K562 (cell line): Measurements from ENCODE around the gene OR2F2. TPM values are rescaled to one million over a fixed set of nuclear protein-coding genes. Genes with fewer than 3 reads are reported as not detected.

Experiments used
- ATF4 ChIP-seq: fragments of 450-650 bp; formaldehyde crosslinking; IDR thresholded peaks from 2 replicates; pipeline ENCODE4 v1.4.0; 2022; ENCODE audit warnings: mild to moderate bottlenecking, moderate library complexity
- BRF1 ChIP-seq: IDR thresholded peaks from 3 replicates; pipeline ENCODE4 v1.6.1; 2011; ENCODE audit warnings: borderline replicate concordance, mild to moderate bottlenecking; ENCODE audit not compliant: insufficient read length; ENCODE audit errors: extremely low read depth
- CEBPG ChIP-seq, 3 experiments: fragments of 200-800 bp in 1 of 3; sonication (Bioruptor generic) in 1 of 3; sonication (generic) in 1 of 3; formaldehyde crosslinking in 1 of 3; IDR thresholded peaks in 2 of 3; conservative IDR thresholded peaks in 1 of 3; 2 replicates each; pipeline versions ENCODE4 v1.6.1 to v1.8.0; 2016 to 2022; ENCODE audit warnings: missing compliant biosample characterization in 2 of 3, missing genetic modification characterization in 2 of 3, mild to moderate bottlenecking in 1 of 3, missing genetic modification reagents in 1 of 3
- MBD1 ChIP-seq: fragments of 250-450 bp; sonication (Bioruptor Pico); IDR thresholded peaks from 2 replicates; pipeline ENCODE4 v1.8.0; 2022; ENCODE audit warnings: inconsistent platforms
- MTF1 ChIP-seq: fragments of 250-450 bp; sonication (Bioruptor Pico); IDR thresholded peaks from 2 replicates; pipeline ENCODE4 v1.9.0; 2021; ENCODE audit warnings: moderate library complexity, mild to moderate bottlenecking, inconsistent platforms, borderline replicate concordance
- PHF20 ChIP-seq: fragments of 450-650 bp; IDR thresholded peaks from 2 replicates; pipeline ENCODE4 v1.6.1; 2018; ENCODE audit not compliant: partially characterized antibody
- SMAD4 ChIP-seq: fragments of 250-450 bp; sonication (Bioruptor Pico); conservative IDR thresholded peaks from 2 replicates; pipeline ENCODE4 v1.8.0; 2021; ENCODE audit warnings: inconsistent platforms, mild to moderate bottlenecking, moderate library complexity
- TBL1XR1 ChIP-seq, 2 experiments: IDR thresholded peaks; 2 replicates each; pipeline ENCODE4 v1.6.1; 2012; ENCODE audit warnings: improper control_type of control experiment in 2 of 2, low read length in 2 of 2, mild to moderate bottlenecking in 1 of 2
- TEAD4 ChIP-seq, 2 experiments: sonication (generic) in 1 of 2; formaldehyde crosslinking in 1 of 2; IDR thresholded peaks; 2 replicates each; pipeline versions ENCODE4 v1.6.1 to v1.8.0; 2012 to 2022; ENCODE audit warnings: borderline replicate concordance in 1 of 2, inconsistent platforms in 1 of 2, low read length in 1 of 2, mild to moderate bottlenecking in 1 of 2, missing genetic modification reagents in 1 of 2
- ZNF212 ChIP-seq: fragments of 450-650 bp; formaldehyde crosslinking; IDR thresholded peaks from 2 replicates; pipeline ENCODE4 v1.4.0; 2020; ENCODE audit warnings: mild to moderate bottlenecking
- ZNF263 ChIP-seq: sonication (generic); formaldehyde crosslinking; IDR thresholded peaks from 2 replicates; pipeline ENCODE4 v1.8.0; 2022; ENCODE audit warnings: mild to moderate bottlenecking, missing genetic modification reagents, borderline replicate concordance
- ZNF444 ChIP-seq: fragments of 250-450 bp; sonication (Bioruptor Pico); IDR thresholded peaks from 2 replicates; pipeline ENCODE4 v1.4.0; 2020; ENCODE audit warnings: mild to moderate bottlenecking, moderate library complexity
- ZNF518B ChIP-seq: fragments of 250-450 bp; sonication (Bioruptor Pico); IDR thresholded peaks from 2 replicates; pipeline ENCODE4 v1.5.0; 2021; ENCODE audit warnings: mild to moderate bottlenecking, moderate library complexity
- polyA plus RNA-seq, 8 experiments: library from polyadenylated mRNA; depleted of rRNA in 4 of 8; stranded (reverse) in 5 of 8; unstranded in 3 of 8; fragments of >200 nt; fragmentation: Nextera tagmentation in 2 of 8; fragmentation: Illumina TruSeq in 1 of 8; extraction: Ambion mirVana in 2 of 8; extraction: Trizol in 1 of 8; gene quantifications; 2 replicates each; pipeline versions ENCODE4 v1.2.1 to v1.2.3, GENCODE V29; 2011 to 2014; ENCODE audit warnings: inconsistent platforms in 1 of 8, missing spikeins in 1 of 8
- total RNA-seq, 7 experiments: library from RNA; depleted of rRNA in 6 of 7; stranded (reverse); fragments of >200 nt in 6 of 7; fragmentation: Illumina TruSeq in 2 of 7; extraction: Trizol in 2 of 7; gene quantifications; 2 replicates each; pipeline versions ENCODE4 v1.2.1 to v1.2.3, GENCODE V29; 2011 to 2021; ENCODE audit warnings: low replicate concordance in 1 of 7
- TF ChIP-seq, protein P1 (sequence below): sonication (generic); formaldehyde crosslinking; IDR thresholded peaks from 2 replicates; pipeline ENCODE4 v1.8.0; 2023; ENCODE audit warnings: mild to moderate bottlenecking, missing genetic modification reagents

Gene OR2F2
- total and polyA plus RNA-seq, 9 of the 15 experiments (the other 6 are each of a cell fraction or from before 2014, with no cell fraction given): not detected

GRCh38 chr7:143892527-143893300 is 42.3 kb upstream of the OR2F2 start (continued):
- TF ChIP-seq TEAD4 (IDR thresholded peaks at IDR 0.05; ENCODE audit: low read length) (peak; percentile 41; the same call in 1 of the 2 replicates), TEAD4 (CRISPR knock-in tag; IDR thresholded peaks at IDR 0.05; ENCODE audit: borderline replicate concordance) (no peak), TBL1XR1 (IDR thresholded peaks at IDR 0.05; ENCODE audit: low read length in 2 of 2) (peak in 1 of 2 experiments; percentile 26; a peak in 1 of 4 replicates), MBD1 (CRISPR knock-in tag) (peak; percentile 85; the same call in 1 of the 2 replicates), ZNF444 (no peak), ZNF263 (CRISPR knock-in tag) (no peak), ZNF518B (CRISPR knock-in tag) (no peak), PHF20 (no peak), ZNF212 (CRISPR knock-in tag) (no peak), SMAD4 (CRISPR knock-in tag) (0 out of 2 replicates have a peak, but pooled peaks have one; percentile 27), ATF4 (CRISPR knock-in tag) (no peak), BRF1 (no peak), MTF1 (CRISPR knock-in tag) (no peak), CEBPG (CRISPR knock-in tag; IDR thresholded peaks at IDR 0.05) (peak; percentile 78; the same call in 1 of the 2 replicates), CEBPG (tag; conservative IDR thresholded peaks at IDR 0.05 in 1 of 2, IDR thresholded peaks at IDR 0.05 in 1 of 2) (peak; percentile 42 to 90; a peak in 3 of 4 replicates)
- TF ChIP-seq, protein P1, sequence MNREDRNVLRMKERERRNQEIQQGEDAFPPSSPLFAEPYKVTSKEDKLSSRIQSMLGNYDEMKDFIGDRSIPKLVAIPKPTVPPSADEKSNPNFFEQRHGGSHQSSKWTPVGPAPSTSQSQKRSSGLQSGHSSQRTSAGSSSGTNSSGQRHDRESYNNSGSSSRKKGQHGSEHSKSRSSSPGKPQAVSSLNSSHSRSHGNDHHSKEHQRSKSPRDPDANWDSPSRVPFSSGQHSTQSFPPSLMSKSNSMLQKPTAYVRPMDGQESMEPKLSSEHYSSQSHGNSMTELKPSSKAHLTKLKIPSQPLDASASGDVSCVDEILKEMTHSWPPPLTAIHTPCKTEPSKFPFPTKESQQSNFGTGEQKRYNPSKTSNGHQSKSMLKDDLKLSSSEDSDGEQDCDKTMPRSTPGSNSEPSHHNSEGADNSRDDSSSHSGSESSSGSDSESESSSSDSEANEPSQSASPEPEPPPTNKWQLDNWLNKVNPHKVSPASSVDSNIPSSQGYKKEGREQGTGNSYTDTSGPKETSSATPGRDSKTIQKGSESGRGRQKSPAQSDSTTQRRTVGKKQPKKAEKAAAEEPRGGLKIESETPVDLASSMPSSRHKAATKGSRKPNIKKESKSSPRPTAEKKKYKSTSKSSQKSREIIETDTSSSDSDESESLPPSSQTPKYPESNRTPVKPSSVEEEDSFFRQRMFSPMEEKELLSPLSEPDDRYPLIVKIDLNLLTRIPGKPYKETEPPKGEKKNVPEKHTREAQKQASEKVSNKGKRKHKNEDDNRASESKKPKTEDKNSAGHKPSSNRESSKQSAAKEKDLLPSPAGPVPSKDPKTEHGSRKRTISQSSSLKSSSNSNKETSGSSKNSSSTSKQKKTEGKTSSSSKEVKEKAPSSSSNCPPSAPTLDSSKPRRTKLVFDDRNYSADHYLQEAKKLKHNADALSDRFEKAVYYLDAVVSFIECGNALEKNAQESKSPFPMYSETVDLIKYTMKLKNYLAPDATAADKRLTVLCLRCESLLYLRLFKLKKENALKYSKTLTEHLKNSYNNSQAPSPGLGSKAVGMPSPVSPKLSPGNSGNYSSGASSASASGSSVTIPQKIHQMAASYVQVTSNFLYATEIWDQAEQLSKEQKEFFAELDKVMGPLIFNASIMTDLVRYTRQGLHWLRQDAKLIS (CRISPR knock-in tag): no peak
